Ishikawa (cell line): Measurements from ENCODE around the gene EDN1.

Experiments used
- CEBPB ChIP-seq: IDR thresholded peaks from 2 replicates; pipeline ENCODE4 v1.6.1; 2012
- CREB1 ChIP-seq: IDR thresholded peaks from 2 replicates; pipeline ENCODE4 v1.6.1; 2012; ENCODE audit warnings: low read depth
- EGR1 ChIP-seq: IDR thresholded peaks from 2 replicates; pipeline ENCODE4 v1.6.1; 2012
- EP300 ChIP-seq: IDR thresholded peaks from 2 replicates; pipeline ENCODE4 v1.6.1; 2012; ENCODE audit warnings: borderline replicate concordance
- FOXM1 ChIP-seq: IDR thresholded peaks from 2 replicates; pipeline ENCODE4 v1.6.1; 2012; ENCODE audit warnings: low read depth, borderline replicate concordance
- NFIC ChIP-seq: IDR thresholded peaks from 2 replicates; pipeline ENCODE4 v1.6.1; 2012
- RAD21 ChIP-seq: IDR thresholded peaks from 2 replicates; pipeline ENCODE4 v1.6.1; 2012; ENCODE audit warnings: low read depth
- TAF1 ChIP-seq: IDR thresholded peaks from 2 replicates; pipeline ENCODE4 v1.6.1; 2012; ENCODE audit warnings: low read depth, mild to moderate bottlenecking
- TCF12 ChIP-seq: IDR thresholded peaks from 2 replicates; pipeline ENCODE4 v1.6.1; 2012; ENCODE audit warnings: low read depth
- TEAD4 ChIP-seq: IDR thresholded peaks from 2 replicates; pipeline ENCODE4 v1.6.1; 2012
- YY1 ChIP-seq: IDR thresholded peaks from 2 replicates; pipeline ENCODE4 v1.6.1; 2012; ENCODE audit warnings: low read depth
- ZBTB7A ChIP-seq: IDR thresholded peaks from 2 replicates; pipeline ENCODE4 v1.6.1; 2012; ENCODE audit warnings: low read depth
- TF ChIP-seq, protein P1 (sequence below): IDR thresholded peaks from 2 replicates; pipeline ENCODE4 v1.6.1; 2012
- TF ChIP-seq, protein P2 (sequence below): IDR thresholded peaks from 2 replicates; pipeline ENCODE4 v1.6.1; 2012; ENCODE audit warnings: low read depth, mild to moderate bottlenecking
- TF ChIP-seq, protein P3 (sequence below): IDR thresholded peaks from 2 replicates; pipeline ENCODE4 v1.6.1; 2012

The EDN1 gene

DNA sequence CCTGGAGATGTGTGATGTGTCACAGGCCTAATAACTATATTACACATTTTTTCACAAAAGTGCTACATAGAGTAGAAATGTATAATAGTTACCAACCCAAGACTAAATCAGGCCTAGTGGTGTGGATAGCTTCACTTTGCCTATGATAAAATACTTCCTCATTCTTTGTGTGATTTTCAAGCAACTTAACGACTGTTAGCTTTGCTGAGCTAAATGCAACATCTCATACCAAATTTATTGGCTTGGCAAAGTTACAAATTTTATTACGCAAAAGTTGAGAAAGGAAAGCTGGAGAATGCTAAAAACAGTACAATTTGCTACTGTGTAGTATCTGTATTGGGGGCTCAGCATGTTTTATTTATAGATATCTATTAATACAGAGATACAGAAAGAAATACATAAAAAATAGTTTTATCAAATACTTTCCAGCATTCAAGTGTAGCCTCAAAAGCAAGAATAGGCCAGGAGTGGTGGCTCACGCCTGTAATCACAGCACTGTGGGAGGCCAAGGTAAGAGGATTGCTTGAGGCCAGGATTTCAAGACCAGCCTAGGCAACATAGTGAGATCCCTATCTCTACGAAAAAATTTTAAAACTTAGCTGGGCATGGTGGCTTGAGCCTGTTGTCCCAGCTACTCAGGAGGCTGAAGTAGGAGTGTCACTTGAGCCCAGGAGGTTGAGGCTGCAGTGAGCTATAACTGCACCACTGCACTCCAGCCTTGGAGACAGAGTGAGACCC is 3.6 kb upstream of the EDN1 start:
- no peak for TF ChIP-seq EGR1
- no peak for TF ChIP-seq YY1
- no peak for TF ChIP-seq EP300
- TF ChIP-seq CREB1, result no peak
- TF ChIP-seq RAD21, result no peak
- TF ChIP-seq FOXM1, result no peak
- TF ChIP-seq TCF12, result no peak
- no peak for TF ChIP-seq TEAD4
- TF ChIP-seq ZBTB7A, result no peak
- no peak for TF ChIP-seq CEBPB
- TF ChIP-seq, protein P1, sequence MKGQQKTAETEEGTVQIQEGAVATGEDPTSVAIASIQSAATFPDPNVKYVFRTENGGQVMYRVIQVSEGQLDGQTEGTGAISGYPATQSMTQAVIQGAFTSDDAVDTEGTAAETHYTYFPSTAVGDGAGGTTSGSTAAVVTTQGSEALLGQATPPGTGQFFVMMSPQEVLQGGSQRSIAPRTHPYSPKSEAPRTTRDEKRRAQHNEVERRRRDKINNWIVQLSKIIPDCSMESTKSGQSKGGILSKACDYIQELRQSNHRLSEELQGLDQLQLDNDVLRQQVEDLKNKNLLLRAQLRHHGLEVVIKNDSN, result no peak
- TF ChIP-seq, protein P2, sequence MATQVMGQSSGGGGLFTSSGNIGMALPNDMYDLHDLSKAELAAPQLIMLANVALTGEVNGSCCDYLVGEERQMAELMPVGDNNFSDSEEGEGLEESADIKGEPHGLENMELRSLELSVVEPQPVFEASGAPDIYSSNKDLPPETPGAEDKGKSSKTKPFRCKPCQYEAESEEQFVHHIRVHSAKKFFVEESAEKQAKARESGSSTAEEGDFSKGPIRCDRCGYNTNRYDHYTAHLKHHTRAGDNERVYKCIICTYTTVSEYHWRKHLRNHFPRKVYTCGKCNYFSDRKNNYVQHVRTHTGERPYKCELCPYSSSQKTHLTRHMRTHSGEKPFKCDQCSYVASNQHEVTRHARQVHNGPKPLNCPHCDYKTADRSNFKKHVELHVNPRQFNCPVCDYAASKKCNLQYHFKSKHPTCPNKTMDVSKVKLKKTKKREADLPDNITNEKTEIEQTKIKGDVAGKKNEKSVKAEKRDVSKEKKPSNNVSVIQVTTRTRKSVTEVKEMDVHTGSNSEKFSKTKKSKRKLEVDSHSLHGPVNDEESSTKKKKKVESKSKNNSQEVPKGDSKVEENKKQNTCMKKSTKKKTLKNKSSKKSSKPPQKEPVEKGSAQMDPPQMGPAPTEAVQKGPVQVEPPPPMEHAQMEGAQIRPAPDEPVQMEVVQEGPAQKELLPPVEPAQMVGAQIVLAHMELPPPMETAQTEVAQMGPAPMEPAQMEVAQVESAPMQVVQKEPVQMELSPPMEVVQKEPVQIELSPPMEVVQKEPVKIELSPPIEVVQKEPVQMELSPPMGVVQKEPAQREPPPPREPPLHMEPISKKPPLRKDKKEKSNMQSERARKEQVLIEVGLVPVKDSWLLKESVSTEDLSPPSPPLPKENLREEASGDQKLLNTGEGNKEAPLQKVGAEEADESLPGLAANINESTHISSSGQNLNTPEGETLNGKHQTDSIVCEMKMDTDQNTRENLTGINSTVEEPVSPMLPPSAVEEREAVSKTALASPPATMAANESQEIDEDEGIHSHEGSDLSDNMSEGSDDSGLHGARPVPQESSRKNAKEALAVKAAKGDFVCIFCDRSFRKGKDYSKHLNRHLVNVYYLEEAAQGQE, result no peak
- TF ChIP-seq, protein P3, sequence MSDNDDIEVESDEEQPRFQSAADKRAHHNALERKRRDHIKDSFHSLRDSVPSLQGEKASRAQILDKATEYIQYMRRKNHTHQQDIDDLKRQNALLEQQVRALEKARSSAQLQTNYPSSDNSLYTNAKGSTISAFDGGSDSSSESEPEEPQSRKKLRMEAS, result no peak
- TF ChIP-seq NFIC, result no peak
- no peak for TF ChIP-seq TAF1

DNA sequence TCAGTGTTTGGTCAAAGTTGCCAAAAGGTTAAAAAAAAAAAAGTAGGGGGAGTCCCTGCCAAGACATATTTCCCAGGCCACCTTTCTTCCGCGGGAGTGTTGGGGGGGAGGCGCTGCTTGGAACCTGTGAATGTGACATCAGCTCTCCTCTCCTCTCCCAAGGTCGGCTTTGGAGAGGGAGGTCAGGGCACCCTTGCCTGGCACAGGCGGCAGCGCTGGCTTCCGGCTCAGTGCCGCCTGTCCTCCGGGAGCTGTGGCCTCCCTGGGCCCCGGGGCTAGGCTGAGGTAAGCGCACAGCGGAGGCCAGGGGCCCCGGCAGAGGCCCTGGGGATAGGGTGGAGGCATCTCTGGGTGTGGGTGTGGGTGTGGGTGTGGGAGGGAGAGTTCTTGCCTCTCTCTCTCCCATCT is 1.9 kb upstream of the EDN1 start:
- TF ChIP-seq CEBPB (no peak), ZBTB7A (no peak), RAD21 (no peak), TCF12 (no peak), NFIC (no peak), FOXM1 (no peak), YY1 (no peak), EP300 (no peak), TEAD4 (no peak), EGR1 (no peak), TAF1 (no peak)
- TF ChIP-seq, protein P1, result no peak
- TF ChIP-seq, protein P2, result no peak
- TF ChIP-seq, protein P3, result no peak

DNA sequence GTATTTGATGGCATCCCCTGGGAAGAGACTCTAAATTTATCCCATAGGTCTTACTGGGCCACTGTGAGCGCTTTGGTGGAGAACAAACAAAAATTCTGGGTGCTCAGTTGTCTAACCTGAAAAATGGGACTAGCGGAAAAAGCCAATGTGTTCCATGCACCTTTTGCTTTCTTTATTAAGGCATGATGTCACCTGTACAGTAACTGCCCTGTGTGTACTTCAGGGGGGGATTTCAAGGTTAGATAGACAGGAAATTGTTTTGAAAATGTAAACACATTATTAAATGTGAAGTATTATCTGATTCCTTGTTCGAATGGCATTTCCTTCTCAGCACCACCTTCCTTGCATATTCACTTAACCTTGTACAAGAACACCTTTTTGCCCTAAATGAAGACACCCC is 1.2 kb upstream of the EDN1 start:
- TF ChIP-seq TEAD4, result no peak
- TF ChIP-seq, protein P2, result no peak
- TF ChIP-seq YY1, result no peak
- no peak for TF ChIP-seq ZBTB7A
- no peak for TF ChIP-seq TAF1
- no peak for TF ChIP-seq EP300
- no peak for TF ChIP-seq FOXM1
- TF ChIP-seq, protein P1, result no peak
- TF ChIP-seq NFIC, result no peak
- TF ChIP-seq TCF12, result no peak
- no peak for TF ChIP-seq RAD21
- TF ChIP-seq CEBPB, result no peak
- no peak for TF ChIP-seq CREB1
- TF ChIP-seq EGR1, result no peak
- TF ChIP-seq, protein P3, result no peak
